GM18868 (cell line): Measurements from ENCODE around the gene ARF5.

Experiments used
- ATAC-seq: cut with Tn5 transposase; IDR thresholded peaks from one replicate; pipeline ENCODE4 v1.9.1; 2021; ENCODE audit warnings: mild to moderate bottlenecking, moderate library complexity; ENCODE audit not compliant: unreplicated experiment

Gene ARF5

DNA sequence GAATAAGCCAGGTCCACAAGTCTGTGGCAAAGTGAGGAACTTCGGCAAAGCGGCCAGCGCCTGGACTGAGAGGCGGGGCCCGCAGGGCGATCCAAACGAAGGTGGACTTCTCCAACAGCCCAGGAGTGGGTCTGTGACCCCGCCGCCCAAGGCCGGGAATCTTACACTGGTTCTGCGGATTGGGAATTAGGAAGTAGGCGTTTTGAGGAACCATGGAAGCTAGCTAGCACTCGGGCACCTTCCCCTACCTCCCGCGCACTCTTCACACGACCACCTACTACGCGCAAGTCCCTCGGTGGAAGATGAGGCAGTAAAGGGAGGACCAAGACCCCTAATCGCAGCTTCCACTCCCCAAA lies 570 bp upstream of the ARF5 start:
- ATAC-seq, result no peak

DNA sequence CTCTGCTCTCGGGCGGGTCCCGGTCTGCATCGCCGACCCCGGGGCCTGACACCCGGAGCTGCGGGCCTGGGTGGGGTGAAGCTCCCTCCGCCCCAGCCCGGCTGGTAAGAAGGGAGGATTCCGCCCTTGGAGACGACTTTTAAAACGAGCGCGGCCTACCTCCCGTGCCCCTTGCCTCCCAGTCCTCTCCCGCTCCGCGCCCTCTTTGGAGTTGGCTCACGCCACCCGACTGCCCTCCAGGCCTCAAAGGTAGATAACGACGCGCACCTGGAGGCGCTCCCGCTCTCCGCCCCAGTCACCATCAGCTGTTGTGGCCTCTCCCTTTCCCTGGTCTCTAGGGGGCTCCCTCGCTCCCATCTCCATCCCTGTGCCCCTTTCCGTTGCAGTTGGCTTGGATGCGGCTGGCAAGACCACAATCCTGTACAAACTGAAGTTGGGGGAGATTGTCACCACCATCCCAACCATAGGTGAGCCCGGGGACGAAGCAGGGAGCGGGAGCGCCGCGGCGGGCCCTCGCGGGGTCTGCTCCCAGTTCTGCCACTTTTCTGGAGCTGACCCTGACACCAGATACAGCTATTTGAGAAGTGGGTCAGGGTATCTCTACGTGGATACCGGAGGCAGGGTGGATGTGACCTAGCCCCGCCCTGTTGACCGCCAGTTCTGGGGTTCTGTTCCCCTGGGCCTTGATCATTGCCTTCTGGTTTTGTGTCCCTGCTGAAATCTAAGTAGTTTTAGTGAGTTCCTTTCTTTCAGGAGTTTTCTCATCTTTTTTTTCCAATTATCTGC lies 679 bp downstream of the ARF5 start:
- peak; percentile 16 for ATAC-seq

DNA sequence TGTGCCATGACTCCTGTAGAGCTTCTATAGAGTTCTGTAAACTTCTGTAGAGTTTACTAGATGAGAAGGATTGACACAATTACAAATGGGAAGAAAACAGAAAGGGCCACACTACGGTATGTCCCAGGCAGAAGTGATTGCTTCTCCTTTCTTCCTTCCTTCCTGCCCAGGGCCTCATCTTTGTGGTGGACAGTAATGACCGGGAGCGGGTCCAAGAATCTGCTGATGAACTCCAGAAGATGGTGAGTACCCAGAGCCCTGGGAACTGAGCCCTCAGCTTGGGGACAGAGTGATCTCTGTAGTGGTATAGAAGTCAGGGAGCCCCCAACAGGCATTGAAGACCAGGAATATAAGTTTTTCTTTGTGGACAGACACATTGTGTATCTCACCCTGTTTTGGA lies 1.7 kb downstream of the ARF5 start:
- ATAC-seq, result no peak

DNA sequence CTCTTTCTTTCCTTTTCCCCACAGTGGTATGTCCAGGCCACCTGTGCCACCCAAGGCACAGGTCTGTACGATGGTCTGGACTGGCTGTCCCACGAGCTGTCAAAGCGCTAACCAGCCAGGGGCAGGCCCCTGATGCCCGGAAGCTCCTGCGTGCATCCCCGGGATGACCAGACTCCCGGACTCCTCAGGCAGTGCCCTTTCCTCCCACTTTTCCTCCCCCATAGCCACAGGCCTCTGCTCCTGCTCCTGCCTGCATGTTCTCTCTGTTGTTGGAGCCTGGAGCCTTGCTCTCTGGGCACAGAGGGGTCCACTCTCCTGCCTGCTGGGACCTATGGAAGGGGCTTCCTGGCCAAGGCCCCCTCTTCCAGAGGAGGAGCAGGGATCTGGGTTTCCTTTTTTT lies 3.0 kb downstream of the ARF5 start:
- no peak for ATAC-seq

DNA sequence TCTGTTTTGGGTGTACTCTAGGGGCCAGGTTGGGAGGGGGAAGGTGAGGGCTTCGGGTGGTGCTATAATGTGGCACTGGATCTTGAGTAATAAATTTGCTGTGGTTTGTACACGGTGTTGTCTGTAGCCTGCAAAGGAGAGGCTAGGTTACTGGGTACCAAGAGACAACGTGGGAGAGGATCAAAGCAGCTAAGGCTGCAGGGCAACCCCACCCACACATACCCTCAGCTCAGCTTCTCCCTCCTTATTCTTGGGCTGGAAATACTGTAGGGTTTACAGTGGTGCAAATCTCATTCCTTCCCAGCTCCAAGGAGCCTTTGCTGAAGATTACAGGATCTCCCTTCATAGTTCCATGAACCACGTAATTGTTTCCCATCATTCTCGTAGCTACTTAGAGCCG lies 3.4 kb downstream of the ARF5 start:
- ATAC-seq, result no peak

DNA sequence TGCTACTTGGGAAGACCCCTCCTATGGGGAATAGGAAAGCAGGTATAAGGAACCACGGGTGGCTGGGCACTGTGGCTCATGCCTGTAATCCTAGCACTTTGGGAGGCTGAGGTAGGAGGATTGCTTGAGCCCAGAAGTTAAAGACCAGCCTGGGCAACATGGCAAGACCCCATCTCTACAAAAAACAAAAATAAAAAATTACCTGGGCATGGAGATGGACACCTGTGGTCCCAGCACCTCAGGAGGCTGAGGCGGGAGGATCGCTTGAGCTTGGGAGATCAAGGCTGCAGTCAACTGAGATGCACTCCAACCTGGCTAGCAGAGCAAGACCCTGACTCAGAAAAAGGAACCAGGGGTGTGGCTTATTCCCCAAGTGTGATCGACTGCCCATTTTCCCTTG lies 4.3 kb downstream of the ARF5 start:
- ATAC-seq, result no peak

DNA sequence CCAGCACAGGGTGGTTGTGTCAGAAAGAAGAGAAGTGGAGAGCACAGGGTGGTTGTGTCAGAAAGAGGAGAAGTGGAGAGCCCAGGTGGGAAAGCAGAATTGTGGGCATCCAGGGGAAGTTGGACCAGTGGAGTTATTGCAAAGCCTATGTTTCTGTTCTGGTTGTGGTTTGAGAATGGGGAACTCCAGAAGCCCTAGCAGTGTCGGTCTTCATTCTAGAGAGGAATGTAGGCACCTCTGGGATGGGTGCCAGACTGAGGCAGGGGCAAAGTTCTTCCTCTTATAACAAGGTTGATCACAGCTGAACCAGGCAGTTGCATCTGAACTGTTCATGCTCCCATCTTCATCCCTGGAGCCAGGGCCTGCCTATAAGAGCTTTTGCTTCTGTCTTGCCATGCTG lies 6.3 kb downstream of the ARF5 start:
- peak; percentile 89 for ATAC-seq

DNA sequence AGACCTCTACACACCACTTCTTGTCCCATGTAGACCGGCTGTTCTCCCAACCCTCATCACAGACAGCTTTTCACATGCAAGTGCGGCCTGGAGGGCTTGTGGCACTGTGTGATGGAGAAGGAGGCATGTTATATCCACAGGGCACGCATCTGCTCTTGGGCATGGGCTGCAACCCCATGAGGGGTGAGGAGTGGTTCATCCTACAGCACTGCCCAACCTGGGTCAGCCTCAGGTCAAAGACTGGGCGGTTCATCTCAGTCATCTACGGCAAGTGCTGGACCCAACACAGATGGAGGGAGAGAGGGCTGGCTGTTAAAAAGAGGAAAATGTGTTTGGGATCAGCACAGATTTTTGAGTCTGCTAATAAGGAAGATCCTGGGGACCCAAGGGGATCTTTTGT lies 7.5 kb downstream of the ARF5 start:
- ATAC-seq, result no peak

DNA sequence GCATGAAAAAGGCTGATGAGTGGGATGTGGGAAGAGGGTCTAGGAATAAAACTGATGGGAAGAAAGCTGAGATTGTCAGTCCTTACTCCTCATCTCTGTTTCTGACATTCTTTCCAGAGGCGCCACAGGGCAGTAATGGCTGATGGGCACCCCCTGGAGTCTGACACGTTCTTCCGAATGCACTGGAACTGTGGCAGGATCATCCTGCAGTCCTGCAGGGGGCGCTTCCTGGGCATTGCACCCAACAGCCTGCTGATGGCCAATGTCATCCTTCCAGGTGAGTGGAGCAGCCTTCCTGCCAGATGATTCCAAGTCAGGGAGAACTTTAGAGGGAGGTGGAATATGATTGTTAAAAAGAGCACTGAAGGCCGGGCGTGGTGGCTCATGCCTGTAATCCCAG lies 10.1 kb downstream of the ARF5 start:
- no peak for ATAC-seq

DNA sequence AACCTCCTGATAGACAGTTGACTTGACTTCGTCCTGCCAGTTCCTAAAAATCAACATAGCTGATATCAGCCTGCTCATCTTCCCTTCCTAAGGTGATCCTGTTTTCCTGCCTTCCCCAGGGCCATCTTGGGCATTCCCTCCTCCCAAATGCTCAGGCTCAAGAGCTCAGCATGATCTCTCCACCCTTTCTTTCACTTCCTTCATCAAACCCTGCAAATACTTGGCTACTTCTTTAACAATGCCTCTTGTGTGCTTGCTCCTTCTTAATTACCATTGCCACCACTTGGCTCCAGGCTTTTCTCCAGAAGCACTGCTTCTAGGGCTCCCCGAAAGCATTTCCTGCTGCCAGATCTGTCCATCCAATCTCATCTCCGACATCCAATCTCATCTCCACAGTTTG lies 12.7 kb downstream of the ARF5 start:
- no peak for ATAC-seq

DNA sequence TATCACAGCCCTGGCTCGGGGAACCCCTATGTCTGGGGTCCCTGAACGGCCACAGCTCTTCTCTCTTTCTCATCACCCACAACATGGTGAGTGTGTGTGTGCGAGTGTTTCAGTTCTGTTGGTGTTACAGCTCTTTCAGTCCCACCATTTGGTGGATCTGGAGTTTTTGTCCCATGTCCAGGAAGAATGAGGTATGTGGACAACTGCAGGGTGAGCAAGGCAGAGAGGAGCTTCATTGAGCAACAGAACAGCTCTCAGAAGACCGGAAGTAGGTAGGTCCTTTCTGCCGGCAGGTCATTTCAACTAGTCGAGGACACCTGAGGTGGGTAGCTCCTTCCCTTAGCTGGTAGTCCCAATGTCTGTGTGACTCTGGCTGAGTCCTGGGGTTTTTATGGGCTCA lies 20.2 kb downstream of the ARF5 start:
- no peak for ATAC-seq

DNA sequence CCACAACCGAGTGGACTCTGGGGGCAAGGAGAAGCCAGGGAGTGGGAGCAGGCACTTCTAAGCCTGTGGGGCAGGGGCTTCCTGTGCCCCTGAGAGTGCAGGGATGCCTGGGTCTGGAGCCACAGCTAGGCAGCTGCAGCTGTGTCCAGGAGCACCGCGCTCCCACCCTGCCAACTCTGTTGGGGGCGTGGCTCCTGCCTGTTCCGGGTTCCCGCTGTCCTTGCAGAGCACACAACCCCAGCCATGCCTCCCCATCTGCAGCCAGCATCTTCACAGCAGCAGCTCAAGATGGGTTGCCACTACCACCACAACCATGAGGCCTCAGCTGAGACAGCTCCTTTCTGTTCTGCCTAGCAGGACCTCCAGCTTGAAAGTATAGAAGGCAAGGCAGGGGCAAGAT lies 21.1 kb downstream of the ARF5 start:
- no peak for ATAC-seq

DNA sequence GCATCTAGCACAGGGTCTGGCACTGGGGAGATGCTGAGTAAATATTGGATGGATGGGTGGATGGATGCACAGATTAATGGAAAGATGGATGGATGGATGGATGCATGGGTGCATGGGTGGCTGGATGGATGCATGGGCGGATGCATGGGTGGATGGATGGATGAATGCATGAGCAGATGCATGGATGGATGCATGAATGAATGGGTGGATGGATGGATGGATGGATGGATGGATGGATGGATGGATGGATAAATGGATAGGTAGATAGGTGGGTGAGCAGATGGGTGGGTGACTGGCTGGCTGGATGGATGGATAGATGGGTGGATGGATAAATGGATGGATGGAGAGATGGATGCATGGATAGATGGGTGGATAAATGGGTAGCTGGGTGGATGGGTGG lies 24.1 kb downstream of the ARF5 start:
- no peak for ATAC-seq

DNA sequence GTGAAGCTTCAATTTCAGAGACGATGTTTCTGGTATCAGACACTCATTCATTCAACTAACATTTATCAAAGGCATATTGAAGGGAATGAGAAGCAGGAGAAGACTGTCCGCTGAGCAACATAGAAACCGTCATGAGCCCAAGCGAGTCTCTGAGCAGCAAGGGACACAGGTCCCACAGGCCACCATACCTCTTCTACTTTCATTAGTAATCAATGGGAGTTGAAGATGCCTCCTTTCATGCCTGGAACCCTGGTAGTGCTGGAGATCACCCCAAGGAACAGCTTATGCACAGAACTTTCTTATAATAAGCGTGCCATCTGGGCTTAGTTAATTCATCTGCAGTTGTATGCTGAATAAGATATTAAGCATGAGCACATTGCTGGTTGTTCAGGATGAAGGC lies 28.5 kb downstream of the ARF5 start:
- no peak for ATAC-seq

DNA sequence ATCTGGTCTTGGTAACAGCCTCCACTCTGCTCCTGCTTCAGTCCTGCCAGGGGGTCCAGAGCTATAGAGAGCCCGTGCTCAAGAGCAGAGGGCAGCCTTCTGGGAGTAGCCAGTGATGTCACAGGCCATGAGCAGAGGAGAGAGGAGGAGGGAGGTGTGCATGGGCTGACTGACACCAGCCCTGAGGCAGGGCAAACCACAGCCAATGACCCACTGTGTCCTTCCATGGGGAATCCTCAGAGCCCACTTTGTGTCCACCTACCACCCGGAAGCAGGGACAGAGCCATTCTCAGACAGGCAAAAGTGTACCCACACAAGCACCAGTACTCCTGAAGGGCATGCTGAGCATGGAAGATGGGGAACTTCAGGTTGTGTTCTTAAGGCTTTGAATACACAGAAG lies 29.8 kb downstream of the ARF5 start, which contains the start of gene PAX4:
Gene PAX4 (minus strand): TSS at position 101 of the 400 bp plus-strand sequence. CDS start 2,214 bp downstream, outside the sequence.
- ATAC-seq, result no peak

DNA sequence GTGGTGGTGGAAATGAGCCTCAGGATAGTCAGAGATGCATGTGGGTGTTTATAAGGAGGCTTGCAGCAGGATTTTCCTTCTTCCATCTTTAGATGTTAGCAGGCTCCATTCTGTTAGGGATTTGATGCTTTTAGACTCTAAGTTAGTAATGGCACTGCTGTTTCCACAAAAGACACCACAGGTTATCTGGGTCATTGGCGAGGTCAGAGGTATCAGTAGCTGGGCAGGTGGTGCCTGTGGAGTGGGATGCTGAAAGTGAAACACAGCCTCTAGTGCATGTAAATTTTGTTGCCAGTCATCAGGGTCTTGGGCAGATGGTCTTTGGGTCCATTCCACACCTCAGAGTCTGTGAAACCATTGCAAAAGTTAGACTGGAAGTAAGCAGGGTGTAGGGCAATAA lies 30.6 kb downstream of the ARF5 start:
- no peak for ATAC-seq

DNA sequence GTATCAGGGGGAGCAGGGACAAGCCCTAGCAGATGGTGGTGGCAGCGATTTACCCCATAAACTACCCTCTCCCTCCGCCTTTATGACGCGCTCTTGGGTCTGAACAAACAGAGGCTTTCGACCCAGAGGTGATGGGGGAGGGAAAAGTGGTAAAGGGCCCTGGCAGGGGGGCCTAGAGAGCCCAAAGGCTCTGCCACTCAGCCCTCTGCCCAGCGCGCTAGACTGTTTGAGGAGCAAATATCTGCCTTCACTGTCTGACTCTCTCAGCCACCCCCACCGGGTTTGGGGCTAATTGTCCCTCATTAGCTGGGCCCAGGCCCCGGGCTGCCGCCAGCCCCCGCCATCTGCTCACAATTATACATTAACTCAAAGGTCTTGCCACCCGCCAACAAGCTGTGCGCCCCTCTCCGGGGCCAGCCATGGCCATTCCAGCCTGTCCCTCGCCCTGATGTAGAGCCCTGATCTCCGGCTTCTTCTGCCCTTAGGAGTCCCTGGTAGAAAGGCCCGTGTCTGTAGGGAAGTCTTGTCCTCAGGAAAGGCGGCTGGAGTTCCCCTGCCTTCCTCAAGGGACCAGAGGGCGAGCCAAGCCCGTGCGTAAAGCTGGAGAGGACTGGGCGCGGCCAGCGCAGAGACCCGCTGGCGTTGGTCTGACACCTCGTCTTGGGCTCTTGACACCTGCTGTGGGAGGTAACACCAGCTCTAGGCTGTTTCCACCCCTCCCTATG lies 31.6 kb downstream of the ARF5 start:
- ATAC-seq, result no peak

DNA sequence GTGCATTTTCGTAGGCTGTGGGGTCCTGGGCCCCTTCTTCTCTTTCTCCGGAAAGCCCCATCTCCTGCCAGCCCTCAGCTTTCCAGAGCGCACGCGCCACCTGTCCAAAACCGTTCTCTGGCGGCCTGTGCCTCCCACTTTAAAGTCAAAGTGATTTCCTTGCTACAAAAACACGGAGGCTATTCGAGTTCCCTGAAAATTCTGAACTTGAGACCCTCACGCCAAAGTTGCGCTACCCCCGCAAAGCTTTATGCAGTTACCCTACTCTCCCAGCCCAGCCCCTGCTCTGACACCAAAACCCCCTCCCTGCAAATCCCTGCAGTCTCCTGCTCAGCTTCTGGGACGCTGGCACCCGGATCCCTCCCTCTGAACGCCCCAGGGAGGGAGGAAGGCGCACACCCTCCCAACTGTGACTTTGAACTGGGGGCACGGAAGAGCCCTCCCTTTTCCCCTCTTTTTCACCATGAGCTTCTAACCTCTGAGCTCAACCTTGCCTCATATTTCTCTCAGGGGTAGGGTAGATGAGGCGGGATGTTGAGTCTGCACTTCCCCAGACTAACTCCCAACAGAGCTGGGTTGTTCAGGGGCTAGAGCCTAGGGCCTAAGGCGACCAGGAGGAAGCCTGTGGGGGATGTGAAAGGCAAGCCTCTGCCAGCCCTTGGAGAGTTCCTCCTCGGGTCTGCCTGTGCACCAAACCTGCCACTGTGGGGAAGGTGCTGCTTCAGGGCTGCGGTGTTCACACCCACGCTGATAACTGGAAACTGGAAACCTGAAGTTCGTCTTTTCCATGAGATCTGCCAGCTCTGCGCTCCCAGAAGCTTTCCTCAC lies 32.4 kb downstream of the ARF5 start:
- ATAC-seq, result no peak

DNA sequence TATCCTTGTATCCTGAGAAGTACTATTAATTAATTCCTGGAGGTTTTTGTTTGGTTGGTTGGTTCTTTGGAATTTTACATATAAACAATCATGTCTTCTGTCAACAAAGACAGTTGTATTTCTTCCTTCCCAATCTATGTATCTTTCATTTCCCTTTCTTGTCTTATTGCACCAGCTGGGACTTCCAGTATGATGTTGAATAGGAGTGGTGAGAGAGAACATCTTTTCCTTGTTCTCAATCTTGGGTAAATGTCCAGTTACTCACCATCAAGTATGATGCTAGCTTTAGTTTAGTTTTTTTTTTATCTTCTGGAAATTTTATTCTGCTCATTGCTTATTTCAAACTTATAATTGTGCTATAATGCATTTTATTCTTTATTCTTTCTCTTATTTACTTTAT lies 37.1 kb downstream of the ARF5 start:
- no peak for ATAC-seq

DNA sequence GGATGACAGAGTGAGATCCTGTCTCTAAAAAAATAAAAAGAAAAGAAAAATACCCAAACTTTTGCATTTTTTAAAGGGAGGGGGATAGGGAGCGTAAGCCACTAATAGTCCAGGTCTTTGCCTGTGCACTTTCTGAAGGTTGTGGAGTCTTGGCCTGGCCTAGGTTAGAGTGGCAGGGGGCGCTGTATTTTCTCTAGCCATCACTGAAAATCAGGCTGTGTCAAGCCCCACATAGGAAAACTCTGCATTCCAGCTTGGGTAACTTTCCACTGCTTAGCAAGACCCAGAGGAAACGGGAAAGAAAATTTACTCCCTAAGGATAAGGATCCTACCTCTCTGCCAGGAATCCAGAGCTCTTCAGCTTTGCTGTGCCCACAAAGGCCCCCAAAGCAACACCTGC lies 40.2 kb downstream of the ARF5 start:
- ATAC-seq, result no peak

DNA sequence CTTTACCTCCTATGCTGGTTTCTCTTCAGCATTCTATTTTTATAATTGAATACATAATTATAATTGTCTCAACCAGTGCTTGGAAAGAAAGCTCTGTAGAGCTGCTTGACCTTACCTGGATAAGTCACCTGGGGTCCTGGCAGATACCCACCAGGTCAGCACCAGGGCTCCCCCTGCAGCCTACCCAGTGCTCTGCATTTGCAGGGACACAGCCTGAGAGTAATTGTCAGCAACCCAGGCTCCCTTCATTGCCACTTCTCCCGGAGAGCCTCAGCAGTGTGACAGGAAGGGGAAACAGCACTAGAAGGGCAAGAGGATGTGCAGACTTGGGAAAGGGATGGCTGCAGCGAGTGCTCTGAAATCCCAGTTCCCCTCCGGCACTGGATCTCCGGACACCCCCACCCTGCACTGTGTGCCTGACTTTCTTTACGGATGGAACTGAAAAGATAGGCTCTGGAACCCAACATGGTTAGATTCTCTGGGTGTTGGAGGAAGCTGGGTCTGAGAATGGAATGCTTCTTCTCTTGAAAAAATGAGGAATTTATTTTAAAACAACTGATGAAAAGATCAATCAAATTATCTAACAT lies 41.1 kb downstream of the ARF5 start:
- ATAC-seq, result peak; percentile 89
